Spleen (tissue), 7 donors: ENCODE data around the gene DMXL1.

Source experiments
- CTCF ChIP-seq, 11 experiments: fragments of 200-600 bp in 7 of 11; fragments of 450-650 bp in 4 of 11; sonication (generic) in 4 of 11; IDR thresholded peaks in 8 of 11; conservative IDR thresholded peaks in 3 of 11; 1 replicate in 7 of 11; 2 replicates in 4 of 11; pipeline versions ENCODE4 v1.4.0 to v1.8.0; 2016 to 2021; ENCODE audit warnings: antibody characterized with exemption in 11 of 11, inconsistent platforms in 4 of 11, mild to moderate bottlenecking in 1 of 11
- POLR2A ChIP-seq, 3 donors: fragments of 450-650 bp; IDR thresholded peaks; one replicate each; pipeline ENCODE4 v1.5.1; 2017; ENCODE audit warnings: antibody characterized with exemption in 3 of 3, mild to moderate bottlenecking in 1 of 3
- POLR2AphosphoS5 ChIP-seq, 3 donors: sonication (generic); formaldehyde crosslinking; IDR thresholded peaks; one replicate each; pipeline ENCODE4 v1.5.1; 2017; ENCODE audit warnings: antibody characterized with exemption in 3 of 3
- donor health status: DM: no; HTN: no; CAD: no; lungs with moderate emphysema.
- donor health status: DM: no; HTN: no; CAD: no.
- donor health status: DM: no; HTN: no; CAD: no.

- TF ChIP-seq POLR2AphosphoS5 (IDR thresholded peaks at IDR 0.05) (no peak), POLR2A (IDR thresholded peaks at IDR 0.05) (no peak), CTCF (IDR thresholded peaks at IDR 0.05 in 8 of 11, conservative IDR thresholded peaks at IDR 0.05 in 3 of 11) (no peak)
Observed at GRCh38 chr5:119055294-119055693, 15.6 kb upstream of the DMXL1 start.
